HAP-1 (cell line): ENCODE results near the gene NCR2.

Experiments used
- DNase-seq, 2 experiments: peaks; one replicate each; pipeline ENCODE4 v3.0.0-alpha.2; 2016 to 2020; ENCODE audit warnings: low spot score in 2 of 2
- H3K27me3 ChIP-seq: fragments of 250-450 bp; sonication (Bioruptor Pico); 2 replicates; pipeline ENCODE4 v1.5.1; 2020; ENCODE audit warnings: low read depth, mild to moderate bottlenecking, moderate library complexity
- H3K36me3 ChIP-seq: fragments of 250-450 bp; sonication (Bioruptor Pico); replicated peaks from 2 replicates; pipeline ENCODE4 v1.5.1; 2020; ENCODE audit warnings: mild to moderate bottlenecking
- H3K4me1 ChIP-seq: fragments of 250-450 bp; sonication (Bioruptor Pico); 2 replicates; pipeline ENCODE4 v1.5.1; 2020; ENCODE audit warnings: mild to moderate bottlenecking
- H3K4me3 ChIP-seq: fragments of 250-450 bp; sonication (Bioruptor Pico); 2 replicates; pipeline ENCODE4 v1.5.1; 2020; ENCODE audit warnings: mild to moderate bottlenecking, moderate library complexity
- H3K9me3 ChIP-seq: fragments of 250-450 bp; sonication (Bioruptor Pico); 2 replicates; pipeline ENCODE4 v1.5.1; 2020; ENCODE audit warnings: mild to moderate bottlenecking, moderate library complexity
- in situ Hi-C: fragments of 300-500 bp; cut with MboI; formaldehyde crosslinking; loops from 3 replicates; pipeline ENCODE4 v1.14.3; 2020; ENCODE audit warnings: low sequenced_read_pairs, inconsistent platforms, mixed read lengths

Gene NCR2

GRCh38 chr6:41355952-41356351 is 20.5 kb downstream of the NCR2 start:
- Histone ChIP-seq H3K36me3 (no peaks in the 10 kb centered on the region), H3K27me3 (peaks cover 39% of the 10 kb centered on the region), H3K4me3 (no peak overlapping the region), H3K9me3 (no peaks in the 10 kb centered on the region; the same call in 1 of the 2 replicates), H3K4me1 (no peaks in the 10 kb centered on the region)
- no peak for DNase-seq
- in situ Hi-C loops: no loop called here

GRCh38 chr6:41356825-41357224 is 21.4 kb downstream of the NCR2 start:
- Histone ChIP-seq H3K36me3 (no peaks in the 10 kb centered on the region), H3K9me3 (peaks cover 2% of the 10 kb centered on the region; the same call in 1 of the 2 replicates), H3K27me3 (peaks cover 34% of the 10 kb centered on the region), H3K4me3 (no peak overlapping the region), H3K4me1 (no peaks in the 10 kb centered on the region)
- no peak for DNase-seq
- in situ Hi-C loops: no loop called here

GRCh38 chr6:41358503-41358902 is 23.1 kb downstream of the NCR2 start:
- Histone ChIP-seq H3K36me3 (no peaks in the 10 kb centered on the region), H3K27me3 (peaks cover 23% of the 10 kb centered on the region), H3K9me3 (peaks cover 2% of the 10 kb centered on the region; the same call in 1 of the 2 replicates), H3K4me1 (no peaks in the 10 kb centered on the region), H3K4me3 (no peak overlapping the region)
- in situ Hi-C loops: no loop called here
- DNase-seq: no peak

GRCh38 chr6:41359617-41360313 is 24.4 kb downstream of the NCR2 start:
- Histone ChIP-seq H3K9me3 (peaks cover 2% of the 10 kb centered on the region; the same call in 1 of the 2 replicates), H3K4me1 (no peaks in the 10 kb centered on the region), H3K4me3 (no peak overlapping the region), H3K27me3 (peaks cover 21% of the 10 kb centered on the region), H3K36me3 (no peaks in the 10 kb centered on the region)
- in situ Hi-C loops: no loop called here
- no peak for DNase-seq

GRCh38 chr6:41360314-41360685 is 24.9 kb downstream of the NCR2 start:
- Histone ChIP-seq H3K36me3 (no peaks in the 10 kb centered on the region), H3K4me1 (no peaks in the 10 kb centered on the region), H3K9me3 (peaks cover 2% of the 10 kb centered on the region; the same call in 1 of the 2 replicates), H3K27me3 (peaks cover 27% of the 10 kb centered on the region), H3K4me3 (no peak overlapping the region)
- in situ Hi-C loops: no loop called here
- DNase-seq: no peak

- no peaks in the 10 kb centered on the region for H3K36me3 ChIP-seq
- peaks cover 3% of the 10 kb centered on the region; the same call in 1 of the 2 replicates for H3K4me1 ChIP-seq
- peaks cover 26% of the 10 kb centered on the region for H3K27me3 ChIP-seq
- H3K4me3 ChIP-seq: no peak overlapping the region
- H3K9me3 ChIP-seq: 0 out of 2 replicates have a peak, but pooled peaks cover 2% of the 10 kb centered on the region
- no peak for DNase-seq
- in situ Hi-C loops: no loop called here
These were observed 30.7 kb downstream of the NCR2 start for GRCh38 chr6:41366150-41366549.

- Histone ChIP-seq H3K36me3 (no peaks in the 10 kb centered on the region), H3K9me3 (no peaks in the 10 kb centered on the region), H3K4me1 (peaks cover 7% of the 10 kb centered on the region), H3K27me3 (peaks cover 31% of the 10 kb centered on the region), H3K4me3 (no peak overlapping the region)
- DNase-seq: no peak
- in situ Hi-C loops: no loop called here
These were observed 31.7 kb downstream of the NCR2 start for GRCh38 chr6:41367061-41367460.

GRCh38 chr6:41367700-41368099 is 32.3 kb downstream of the NCR2 start:
- Histone ChIP-seq H3K9me3 (no peaks in the 10 kb centered on the region), H3K27me3 (peaks cover 35% of the 10 kb centered on the region)
- in situ Hi-C loops: no loop called here

GRCh38 chr6:41370488-41371111 is 35.2 kb downstream of the NCR2 start:
- DNase-seq: no peak
- peaks cover 11% of the 10 kb centered on the region for H3K4me1 ChIP-seq
- H3K4me3 ChIP-seq: no peak overlapping the region
- in situ Hi-C loops: loop anchor here (5.0 kb wide), 2 partner anchors 222 to 312 kb away; no protein-coding TSS in a partner anchor
- peaks cover 50% of the 10 kb centered on the region for H3K27me3 ChIP-seq
- no peaks in the 10 kb centered on the region for H3K9me3 ChIP-seq
- H3K36me3 ChIP-seq: no peaks in the 10 kb centered on the region

More at GRCh38 chr6:41367700-41368099, 32.3 kb downstream of the NCR2 start:
- peak; percentile 61 to 79 for DNase-seq
- peaks cover 11% of the 10 kb centered on the region for H3K4me1 ChIP-seq
- no peaks in the 10 kb centered on the region for H3K36me3 ChIP-seq
- H3K4me3 ChIP-seq: no peak overlapping the region

GRCh38 chr6:41371461-41371991 is 36.1 kb downstream of the NCR2 start:
- peak in 1 of 2 experiments; percentile 65 for DNase-seq
- in situ Hi-C loops: loop anchor here (5.0 kb wide), 2 partner anchors 221 to 311 kb away; no protein-coding TSS in a partner anchor
- H3K9me3 ChIP-seq: no peaks in the 10 kb centered on the region
- H3K4me1 ChIP-seq: peaks cover 11% of the 10 kb centered on the region
- H3K27me3 ChIP-seq: peaks cover 51% of the 10 kb centered on the region
- no peak overlapping the region for H3K4me3 ChIP-seq
- no peaks in the 10 kb centered on the region for H3K36me3 ChIP-seq

- in situ Hi-C loops: loop anchor here (5.0 kb wide), 2 partner anchors 220 to 310 kb away; no protein-coding TSS in a partner anchor
- Histone ChIP-seq H3K4me1 (peaks cover 11% of the 10 kb centered on the region), H3K36me3 (no peaks in the 10 kb centered on the region), H3K27me3 (peaks cover 58% of the 10 kb centered on the region), H3K9me3 (no peaks in the 10 kb centered on the region), H3K4me3 (no peak overlapping the region)
- peak in 1 of 2 experiments; percentile 36 for DNase-seq
These were observed 36.8 kb downstream of the NCR2 start for GRCh38 chr6:41371992-41372831.

- Histone ChIP-seq H3K27me3 (peaks cover 66% of the 10 kb centered on the region), H3K4me1 (peaks cover 11% of the 10 kb centered on the region), H3K9me3 (no peaks in the 10 kb centered on the region), H3K4me3 (no peak overlapping the region), H3K36me3 (no peaks in the 10 kb centered on the region)
- DNase-seq: no peak
- in situ Hi-C loops: loop anchor here (5.0 kb wide), 2 partner anchors 219 to 309 kb away; no protein-coding TSS in a partner anchor
These were observed 37.6 kb downstream of the NCR2 start for GRCh38 chr6:41372832-41373626.

- Histone ChIP-seq H3K27me3 (peaks cover 72% of the 10 kb centered on the region), H3K36me3 (no peaks in the 10 kb centered on the region), H3K4me3 (no peak overlapping the region), H3K9me3 (no peaks in the 10 kb centered on the region), H3K4me1 (peaks cover 11% of the 10 kb centered on the region)
- in situ Hi-C loops: loop anchor here (5.0 kb wide), 2 partner anchors 219 to 309 kb away; no protein-coding TSS in a partner anchor
- DNase-seq: no peak
These were observed 38.2 kb downstream of the NCR2 start for GRCh38 chr6:41373627-41373918.
